HL-60/S4 treated with retinoic acid at 250 ng/mL for 4 days and 3 days (cell line): ENCODE data around the gene HPF1.
"Not testable (repeated sequence)": the region's sequence is repeated elsewhere in the genome, so short reads cannot be mapped to it uniquely, and the experiment has no call there.

Experiments
- in situ Hi-C: fragments of 300-500 bp; cut with MboI; formaldehyde crosslinking; loops from 2 replicates; pipeline ENCODE4 v1.7.0; 2022; ENCODE audit warnings: low sequenced_read_pairs

The HPF1 gene

GRCh38 chr4:169757575-169758184, at the start of gene HPF1:
Gene HPF1 (minus strand): TSS chr4:169757944. CDS start chr4:169757877, 67 bp downstream.
- in situ Hi-C loops, result no loop called here

- in situ Hi-C loops, result loop anchor here (25.0 kb wide), 1 partner anchor 231 kb away; the partner anchor contains the start of gene MFAP3L
Observed at GRCh38 chr4:169806770-169807169, 49.0 kb upstream of the HPF1 start.

- in situ Hi-C loops, result loop anchor here (25.0 kb wide), 1 partner anchor 234 kb away; the partner anchor contains the start of gene MFAP3L
Observed at GRCh38 chr4:169803413-169803812, 45.7 kb upstream of the HPF1 start.

- in situ Hi-C loops, result loop anchor here (25.0 kb wide), 1 partner anchor 234 kb away; the partner anchor contains the start of gene MFAP3L
Observed at GRCh38 chr4:169802873-169803272, 45.1 kb upstream of the HPF1 start.

- in situ Hi-C loops, result loop anchor here (25.0 kb wide), 1 partner anchor 237 kb away; the partner anchor contains the start of gene MFAP3L
Observed at GRCh38 chr4:169800541-169800940, 42.8 kb upstream of the HPF1 start.

GRCh38 chr4:169799260-169799659, 41.5 kb upstream of the HPF1 start:
- in situ Hi-C loops, result no loop called here

- in situ Hi-C loops, result no loop called here
Observed at GRCh38 chr4:169795585-169795984, 37.8 kb upstream of the HPF1 start.

- in situ Hi-C loops, result no loop called here
Observed at GRCh38 chr4:169791527-169792156, 33.9 kb upstream of the HPF1 start.

DNA sequence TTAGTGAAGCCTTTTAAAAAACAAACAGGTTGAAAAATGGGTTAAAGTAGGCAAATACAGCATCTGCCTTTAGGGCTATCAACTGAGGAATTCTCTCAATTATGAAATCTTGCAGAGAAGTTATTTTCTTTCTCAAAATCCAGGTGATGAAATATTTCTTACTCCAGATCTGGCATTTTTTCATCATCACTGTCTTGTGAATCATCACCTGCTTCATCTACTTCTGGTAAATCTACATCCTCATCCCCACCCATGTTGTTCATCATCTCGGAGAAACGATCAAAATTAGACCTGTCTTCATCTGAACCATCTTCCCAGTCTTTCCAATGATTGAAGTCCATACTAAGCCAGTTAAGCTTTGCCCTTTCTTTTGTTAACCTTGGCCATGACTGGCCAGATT, 33.3 kb upstream of the HPF1 start:
- in situ Hi-C loops, result no loop called here

DNA sequence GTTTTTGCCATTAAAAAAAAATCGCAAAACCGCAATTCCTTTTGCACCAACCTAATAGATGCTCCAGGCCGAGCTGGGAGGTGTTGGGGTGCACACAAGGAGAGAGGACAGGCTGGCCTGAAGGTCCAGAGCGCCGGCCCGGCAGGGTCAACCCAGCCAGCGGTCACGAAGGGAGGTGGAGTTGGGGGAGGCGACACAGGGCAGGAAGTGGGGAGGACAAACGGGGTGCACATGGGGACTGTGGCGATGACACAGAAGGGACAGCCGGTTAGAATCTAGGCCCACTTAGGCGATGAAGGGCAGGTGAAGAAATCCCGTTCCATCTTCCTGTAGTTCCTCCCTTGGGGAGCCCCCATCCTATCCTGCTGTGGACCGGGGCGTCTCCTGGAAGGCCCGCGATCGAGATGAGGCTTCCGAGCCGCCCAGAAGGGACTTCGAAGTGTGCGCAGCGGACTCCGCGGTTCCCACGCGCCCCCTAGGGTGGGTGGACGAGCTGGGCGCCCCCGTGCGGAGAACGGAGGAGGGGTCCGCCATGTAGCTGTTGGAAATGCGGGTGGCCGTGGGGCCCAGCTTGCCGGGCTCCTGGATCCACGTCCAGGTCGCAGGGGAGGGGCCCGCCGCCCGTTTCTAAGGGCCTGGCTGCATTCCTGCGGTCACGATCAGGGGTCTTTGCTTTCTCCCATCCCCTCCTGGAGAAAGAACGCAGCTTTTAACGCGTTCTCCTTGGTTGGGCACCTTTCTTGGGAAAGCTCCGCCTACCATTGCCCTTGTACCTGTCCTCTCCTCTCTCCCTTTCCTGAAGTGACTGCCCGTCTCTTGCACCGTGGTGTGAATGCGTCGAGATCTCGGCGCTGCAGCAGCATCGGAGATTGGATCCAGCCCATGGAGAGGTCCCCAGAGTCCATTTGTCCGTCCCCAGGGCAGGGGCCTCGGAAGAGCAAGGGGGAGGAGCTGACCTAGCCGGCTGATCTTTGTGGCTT, 17.0 kb upstream of the HPF1 start:
- in situ Hi-C loops, result no loop called here

GRCh38 chr4:169773889-169774288, 16.1 kb upstream of the HPF1 start:
- in situ Hi-C loops, result no loop called here

GRCh38 chr4:169771556-169772080, 13.9 kb upstream of the HPF1 start:
- in situ Hi-C loops, result not testable (repeated sequence)

DNA sequence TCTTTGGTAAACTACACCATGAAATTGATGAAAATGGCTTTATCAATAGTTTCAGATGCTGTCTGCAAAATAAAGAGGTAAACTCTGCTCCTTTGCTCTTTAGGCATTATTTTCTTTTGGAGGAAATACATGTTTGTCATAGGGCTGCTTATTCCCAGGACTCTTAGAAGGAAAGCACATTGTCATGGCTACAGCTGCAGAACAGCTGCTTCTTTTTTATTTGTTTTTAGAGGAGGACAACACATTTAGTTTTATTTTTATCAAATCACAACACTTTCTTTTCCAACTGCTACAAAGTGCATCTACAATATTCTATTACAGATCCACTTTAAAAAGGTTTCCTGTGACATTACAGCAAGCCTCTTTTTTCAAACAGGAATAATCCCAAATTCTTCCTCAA, 12.7 kb upstream of the HPF1 start:
- in situ Hi-C loops, result no loop called here

- in situ Hi-C loops, result no loop called here
Observed at GRCh38 chr4:169768385-169768784, 10.6 kb upstream of the HPF1 start.

GRCh38 chr4:169766741-169767140, 9.0 kb upstream of the HPF1 start:
- in situ Hi-C loops, result no loop called here

GRCh38 chr4:169765835-169766234, 8.1 kb upstream of the HPF1 start:
- in situ Hi-C loops, result no loop called here

- in situ Hi-C loops, result no loop called here
Observed at GRCh38 chr4:169761846-169762245, 4.1 kb upstream of the HPF1 start.

DNA sequence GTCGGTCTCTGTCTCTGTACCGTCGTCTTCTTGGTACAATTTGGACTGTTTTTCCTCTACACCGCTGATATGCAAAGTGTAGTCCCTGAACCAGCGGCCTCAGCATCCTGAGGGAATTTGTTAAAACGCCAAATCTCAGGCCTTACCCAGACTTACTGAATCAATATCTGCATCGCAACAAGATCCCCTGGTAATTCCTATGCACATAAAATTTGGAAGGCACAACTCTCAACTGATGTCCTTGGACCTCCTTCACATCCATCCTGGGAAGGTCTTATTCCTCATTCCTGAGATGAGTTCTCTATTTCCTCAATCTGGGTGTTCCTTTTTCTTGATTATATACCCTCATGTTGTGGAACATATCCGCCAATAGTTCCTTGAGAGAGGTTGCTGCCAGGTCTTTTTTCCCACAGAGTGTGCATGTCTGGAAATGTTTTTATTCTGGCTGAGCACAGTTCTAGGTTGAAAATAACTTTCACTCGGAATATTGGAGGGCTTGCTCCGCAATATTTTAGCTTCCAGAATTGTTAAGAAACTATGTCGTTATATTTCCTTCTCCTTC, 738 bp upstream of the HPF1 start:
- in situ Hi-C loops, result no loop called here

DNA sequence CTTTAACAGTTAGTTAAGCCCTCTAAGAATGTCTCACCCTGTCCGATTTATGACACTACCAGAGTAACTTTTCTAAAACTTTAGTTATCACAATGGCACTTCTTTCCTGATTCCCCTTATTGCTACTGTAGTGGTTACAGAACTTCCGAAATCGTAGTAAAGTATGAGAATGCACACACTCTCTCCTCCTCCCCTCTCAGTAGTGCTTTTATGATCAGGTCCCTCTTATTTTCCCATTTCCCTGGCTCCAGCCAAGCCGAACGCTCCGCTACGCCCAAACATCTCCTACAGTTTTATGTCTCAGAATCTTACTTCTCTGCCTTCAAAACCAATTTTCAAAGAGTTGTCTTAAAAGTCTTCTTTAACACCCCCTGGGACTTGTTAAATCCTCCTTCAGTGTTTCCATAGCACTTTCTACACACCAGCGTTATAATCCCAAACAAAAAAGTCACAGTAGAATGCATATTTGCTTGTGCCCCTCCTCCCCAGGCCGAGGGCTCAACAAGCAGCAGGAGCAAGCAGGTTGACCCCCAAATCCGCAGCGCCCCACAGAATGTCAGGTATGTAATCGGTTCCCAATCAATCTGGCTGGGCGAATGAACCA, 671 bp downstream of the HPF1 start:
- in situ Hi-C loops, result no loop called here

GRCh38 chr4:169745291-169745690, 12.5 kb downstream of the HPF1 start:
- in situ Hi-C loops, result no loop called here
